HCT116 (cell line): ENCODE measurements around the gene ST14. TPM values are rescaled to one million over a fixed set of nuclear protein-coding genes. Genes with fewer than 3 reads are reported as not detected.

Experiments
- ATAC-seq: fragments of 200-7000 bp; cut with Tn5 transposase; 2 replicates; pipeline ENCODE4 v1.9.1; 2020; ENCODE audit warnings: mild to moderate bottlenecking, moderate library complexity
- BruUV-seq: library from RNA; stranded (reverse); fragments of 400-500 nt; replicated peaks from 2 replicates; lab custom pipeline; 2021; lab: Mats Ljungman, UMichigan
- CTCF ChIA-PET: fragments of 300-600 bp; sonication (Branson Sonifier 250); formaldehyde crosslinking; loops from one replicate; lab custom pipeline; 2021; ENCODE audit warnings: antibody characterized with exemption; lab: Charles Lee
- POLR2A ChIA-PET: fragments of 300-600, 350-600 bp; sonication (Branson Sonifier 250); formaldehyde crosslinking; loops from one replicate; lab custom pipeline; 2021; ENCODE audit warnings: antibody characterized with exemption; lab: Charles Lee
- RAD21 ChIA-PET, 2 experiments: fragments of 300-600 bp; sonication (Branson Sonifier 250); formaldehyde crosslinking; loops; one replicate each; lab custom pipeline; 2023; ENCODE audit warnings: low total read pairs in 2 of 2; ENCODE audit not compliant: uncharacterized antibody in 2 of 2, unreplicated experiment in 2 of 2, low non-redundant PET in 1 of 2; lab: Charles Lee
- DNase-seq: peaks from one replicate; pipeline ENCODE4 v3.0.0-alpha.2; 2010; ENCODE audit warnings: low read depth, low spot score
- H2AFZ ChIP-seq: fragments of 200-600 bp; shearing (Covaris generic), sonication (generic); 2 replicates; pipeline ENCODE4 v1.6.1; 2017; ENCODE audit warnings: low read depth, mixed run types, mixed read lengths, antibody characterized with exemption, low read length; ENCODE audit not compliant: poor library complexity, severe bottlenecking
- H3K27ac ChIP-seq: 2 replicates; pipeline ENCODE4 v1.5.1; 2012; ENCODE audit warnings: low read depth, low read length
- H3K27me3 ChIP-seq: fragments of 200-600 bp; sonication (generic); 2 replicates; pipeline ENCODE4 v1.6.1; 2016; ENCODE audit warnings: mixed run types, low read length, mixed read lengths; ENCODE audit not compliant: insufficient read depth
- H3K36me3 ChIP-seq, 2 experiments: fragments of 200-500 bp in 1 of 2; fragments of 200-600 bp in 1 of 2; sonication (Bioruptor generic) in 1 of 2; sonication (generic) in 1 of 2; 2 replicates each; pipeline versions ENCODE4 v1.5.1 to v1.6.1; 2014 to 2016; ENCODE audit warnings: low read length in 2 of 2, inconsistent platforms in 1 of 2, mixed read lengths in 1 of 2, mixed run types in 1 of 2; ENCODE audit not compliant: insufficient read depth in 2 of 2, control insufficient read depth in 1 of 2
- H3K4me1 ChIP-seq, 2 experiments: fragments of 200-600 bp in 1 of 2; sonication (generic) in 1 of 2; 2 replicates each; pipeline versions ENCODE4 v1.5.1 to v1.6.1; 2012 to 2017; ENCODE audit warnings: low read length in 2 of 2, inconsistent platforms in 1 of 2, mild to moderate bottlenecking in 1 of 2, mixed read lengths in 1 of 2, mixed run types in 1 of 2, moderate library complexity in 1 of 2; ENCODE audit not compliant: insufficient read depth in 2 of 2, control insufficient read depth in 1 of 2
- H3K4me2 ChIP-seq: fragments of 200-600 bp; sonication (generic); 2 replicates; pipeline ENCODE4 v1.6.1; 2017; ENCODE audit warnings: mixed run types, low read length, mixed read lengths
- H3K4me3 ChIP-seq, 2 experiments: fragments of 200-600 bp in 1 of 2; sonication (generic) in 1 of 2; replicated peaks in 1 of 2; 2 replicates each; pipeline ENCODE4 v1.5.1; 2011 to 2016; ENCODE audit warnings: low read length in 2 of 2, control low read depth in 1 of 2, low read depth in 1 of 2, mild to moderate bottlenecking in 1 of 2, mixed read lengths in 1 of 2, mixed run types in 1 of 2
- H3K79me2 ChIP-seq: fragments of 200-600 bp; sonication (generic); 2 replicates; pipeline ENCODE4 v1.6.1; 2017; ENCODE audit warnings: mild to moderate bottlenecking, mixed run types, low read length, moderate library complexity, mixed read lengths; ENCODE audit not compliant: insufficient read depth
- H3K9ac ChIP-seq: fragments of 200-600 bp; sonication (generic); 2 replicates; pipeline ENCODE4 v1.6.1; 2016; ENCODE audit warnings: low read length, mixed read lengths
- H3K9me2 ChIP-seq: fragments of 200-600 bp; sonication (generic), shearing (Covaris generic); 2 replicates; pipeline ENCODE4 v1.6.1; 2017; ENCODE audit warnings: mixed run types, mild to moderate bottlenecking, moderate library complexity; ENCODE audit not compliant: insufficient read depth
- H3K9me3 ChIP-seq, 2 experiments: fragments of 200-500 bp in 1 of 2; fragments of 200-600 bp in 1 of 2; sonication (Bioruptor generic) in 1 of 2; sonication (generic) in 1 of 2; 2 replicates each; pipeline ENCODE4 v1.6.1; 2014 to 2017; ENCODE audit warnings: low read length in 2 of 2, mixed read lengths in 2 of 2, inconsistent platforms in 1 of 2, low read depth in 1 of 2, mild to moderate bottlenecking in 1 of 2, mixed run types in 1 of 2, moderate library complexity in 1 of 2; ENCODE audit not compliant: control insufficient read depth in 1 of 2, insufficient read depth in 1 of 2
- H4K20me1 ChIP-seq: fragments of 200-600 bp; sonication (generic), shearing (Covaris generic); 2 replicates; pipeline ENCODE4 v1.6.1; 2017; ENCODE audit warnings: mixed run types, mild to moderate bottlenecking, moderate library complexity; ENCODE audit not compliant: insufficient read depth
- CBX3 ChIP-seq: IDR thresholded peaks from 2 replicates; pipeline ENCODE4 v1.6.1; 2012; ENCODE audit warnings: low read depth
- ELF1 ChIP-seq: IDR thresholded peaks from 2 replicates; pipeline ENCODE4 v1.6.1; 2012; ENCODE audit warnings: low read depth, borderline replicate concordance
- EZH2 ChIP-seq: fragments of 200-600 bp; sonication (generic); IDR thresholded peaks from 2 replicates; pipeline ENCODE4 v1.6.1; 2017; ENCODE audit warnings: antibody characterized with exemption, mixed run types
- EZH2phosphoT487 ChIP-seq: fragments of 200-600 bp; IDR thresholded peaks from 2 replicates; pipeline ENCODE4 v1.6.1; 2018; ENCODE audit warnings: antibody characterized with exemption, borderline replicate concordance
- FOSL1 ChIP-seq: IDR thresholded peaks from 2 replicates; pipeline ENCODE4 v1.6.1; 2012; ENCODE audit warnings: low read depth
- JUND ChIP-seq: IDR thresholded peaks from 2 replicates; pipeline ENCODE4 v1.6.1; 2012
- MAX ChIP-seq: IDR thresholded peaks from 2 replicates; pipeline ENCODE4 v1.6.1; 2012
- POLR2A ChIP-seq: IDR thresholded peaks from 2 replicates; pipeline ENCODE4 v1.7.0; 2011; ENCODE audit warnings: borderline replicate concordance; ENCODE audit not compliant: insufficient read depth, insufficient read length; ENCODE audit errors: extremely low read depth
- POLR2AphosphoS5 ChIP-seq: IDR thresholded peaks from 2 replicates; pipeline ENCODE4 v1.6.1; 2011; ENCODE audit warnings: mild to moderate bottlenecking, low read depth, low read length, moderate library complexity
- RAD21 ChIP-seq: IDR thresholded peaks from 2 replicates; pipeline ENCODE4 v1.6.1; 2012; ENCODE audit warnings: low read depth, mild to moderate bottlenecking
- SIN3A ChIP-seq: IDR thresholded peaks from 2 replicates; pipeline ENCODE4 v1.6.1; 2012; ENCODE audit warnings: low read depth
- SP1 ChIP-seq: IDR thresholded peaks from 2 replicates; pipeline ENCODE4 v1.6.1; 2012; ENCODE audit warnings: low read depth
- SRF ChIP-seq: IDR thresholded peaks from 2 replicates; pipeline ENCODE4 v1.6.1; 2012; ENCODE audit warnings: low read depth
- YY1 ChIP-seq: IDR thresholded peaks from 2 replicates; pipeline ENCODE4 v1.6.1; 2011; ENCODE audit warnings: low read length, low read depth, moderate library complexity, mild to moderate bottlenecking; ENCODE audit not compliant: insufficient replicate concordance; ENCODE audit errors: extremely low read depth
- ZBTB33 ChIP-seq: IDR thresholded peaks from 2 replicates; pipeline ENCODE4 v1.6.1; 2011; ENCODE audit warnings: mild to moderate bottlenecking, low read length, moderate library complexity; ENCODE audit not compliant: insufficient replicate concordance; ENCODE audit errors: extremely low read depth
- ZFX ChIP-seq: fragments of 450-650 bp; IDR thresholded peaks from 2 replicates; pipeline ENCODE4 v1.6.1; 2017
- ZNF274 ChIP-seq: fragments of 200-500 bp; sonication (Bioruptor generic); IDR thresholded peaks from 2 replicates; pipeline ENCODE4 v1.6.1; 2014; ENCODE audit warnings: mild to moderate bottlenecking, low read depth, low read length, inconsistent platforms
- intact Hi-C: fragments of 100-400 bp; cut with micrococcal nuclease; formaldehyde crosslinking; loops from 2 replicates; pipeline ENCODE4 v1.10.0; 2022
- total RNA-seq: library from RNA; stranded (reverse); gene quantifications from one replicate; pipeline ENCODE4 v1.2.1, GENCODE V29; 2021; ENCODE audit not compliant: unreplicated experiment
- TF ChIP-seq, protein P1 (sequence below), 3 experiments: fragments of 200-600 bp in 1 of 3; sonication (generic) in 1 of 3; IDR thresholded peaks in 2 of 3; conservative IDR thresholded peaks in 1 of 3; 2 replicates each; pipeline ENCODE4 v1.5.1; 2012 to 2017; ENCODE audit warnings: low read depth in 2 of 3, low read length in 2 of 3, antibody characterized with exemption in 1 of 3, borderline replicate concordance in 1 of 3, control low read depth in 1 of 3, mild to moderate bottlenecking in 1 of 3, mixed read lengths in 1 of 3, mixed run types in 1 of 3, moderate library complexity in 1 of 3; ENCODE audit not compliant: insufficient read depth in 1 of 3

The ST14 gene
- total RNA-seq, 1 experiment from 2014 or later, result 107 TPM

GRCh38 chr11:130219148-130219547, 59.6 kb downstream of the ST14 start:
- intact Hi-C loops, result loop anchor here (10.0 kb wide), 1 partner anchor 676 kb away; no protein-coding TSS in a partner anchor
- Histone ChIP-seq H3K9me2 (no peaks in the 10 kb centered on the region), H3K4me2 (no peak overlapping the region), H3K9me3 (no peaks in the 10 kb centered on the region), H3K9ac (no peak overlapping the region), H3K27me3 (no peaks in the 10 kb centered on the region), H2AFZ (no peak overlapping the region), H3K79me2 (no peaks in the 10 kb centered on the region), H3K36me3 (no peaks in the 10 kb centered on the region), H3K4me1 (no peaks in the 10 kb centered on the region), H4K20me1 (no peaks in the 10 kb centered on the region), H3K27ac (no peak overlapping the region)
- no peak for DNase-seq
- ChIA-PET POLR2A (no interaction called here), RAD21 (no interaction called here), CTCF (no interaction called here)
- no peak for ATAC-seq
- no peak for TF ChIP-seq SIN3A
- no peak for TF ChIP-seq YY1
- TF ChIP-seq EZH2, result no peak
- TF ChIP-seq SRF, result no peak
- no peak for TF ChIP-seq FOSL1
- TF ChIP-seq ZFX, result no peak
- no peak for TF ChIP-seq SP1
- TF ChIP-seq POLR2A, result no peak
- TF ChIP-seq EZH2phosphoT487, result no peak
- TF ChIP-seq ELF1, result no peak
- TF ChIP-seq, protein P1, sequence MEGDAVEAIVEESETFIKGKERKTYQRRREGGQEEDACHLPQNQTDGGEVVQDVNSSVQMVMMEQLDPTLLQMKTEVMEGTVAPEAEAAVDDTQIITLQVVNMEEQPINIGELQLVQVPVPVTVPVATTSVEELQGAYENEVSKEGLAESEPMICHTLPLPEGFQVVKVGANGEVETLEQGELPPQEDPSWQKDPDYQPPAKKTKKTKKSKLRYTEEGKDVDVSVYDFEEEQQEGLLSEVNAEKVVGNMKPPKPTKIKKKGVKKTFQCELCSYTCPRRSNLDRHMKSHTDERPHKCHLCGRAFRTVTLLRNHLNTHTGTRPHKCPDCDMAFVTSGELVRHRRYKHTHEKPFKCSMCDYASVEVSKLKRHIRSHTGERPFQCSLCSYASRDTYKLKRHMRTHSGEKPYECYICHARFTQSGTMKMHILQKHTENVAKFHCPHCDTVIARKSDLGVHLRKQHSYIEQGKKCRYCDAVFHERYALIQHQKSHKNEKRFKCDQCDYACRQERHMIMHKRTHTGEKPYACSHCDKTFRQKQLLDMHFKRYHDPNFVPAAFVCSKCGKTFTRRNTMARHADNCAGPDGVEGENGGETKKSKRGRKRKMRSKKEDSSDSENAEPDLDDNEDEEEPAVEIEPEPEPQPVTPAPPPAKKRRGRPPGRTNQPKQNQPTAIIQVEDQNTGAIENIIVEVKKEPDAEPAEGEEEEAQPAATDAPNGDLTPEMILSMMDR (IDR thresholded peaks at IDR 0.05 in 2 of 3, conservative IDR thresholded peaks at IDR 0.05 in 1 of 3; ENCODE audit: borderline replicate concordance in 1 of 3, insufficient read depth in 1 of 3, low read depth in 2 of 3, low read length in 2 of 3), result no peak
- TF ChIP-seq ZBTB33, result no peak
- no peak for TF ChIP-seq JUND
- TF ChIP-seq MAX, result no peak
- TF ChIP-seq RAD21, result no peak
- no peak for TF ChIP-seq CBX3
- TF ChIP-seq POLR2AphosphoS5, result no peak
- no peak for TF ChIP-seq ZNF274
- TF ChIP-seq, all 23 proteins: peak for 0
- no peak overlapping the region for H3K4me3 ChIP-seq
- BruUV-seq, result no TSS peak
